ENCODE measurements around the gene ASCL5.

ASCL5 gene

DNA sequence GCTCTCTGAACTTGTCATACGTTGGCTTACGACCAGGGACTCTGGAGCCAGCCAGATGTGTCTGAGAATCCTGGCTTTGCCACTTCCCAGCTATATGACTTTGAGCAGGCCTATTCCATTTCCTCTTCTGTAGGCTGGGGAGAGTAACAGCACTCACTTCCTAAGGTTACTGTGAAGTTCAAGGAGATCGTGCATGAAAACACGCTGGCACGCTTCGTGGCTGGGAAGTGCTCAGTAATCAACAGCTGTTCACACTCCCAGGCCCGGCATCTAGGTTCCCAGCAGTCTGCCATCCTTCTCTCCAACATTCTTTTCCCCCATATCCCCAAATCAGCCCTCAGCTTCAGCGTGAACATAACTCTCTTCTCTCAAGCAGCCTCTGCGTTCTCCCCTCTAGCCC lies 2.0 kb downstream of the ASCL5 start:
- no peak overlapping the region for H3K4me2 ChIP-seq (ENCODE audit: insufficient read depth, low read length, poor library complexity, severe bottlenecking)
- H3K27me3 ChIP-seq (ENCODE audit: control insufficient read depth in 3 of 3, insufficient read depth in 3 of 3, low read depth in 1 of 3, low read length in 3 of 3), result peaks cover 0 to 56% (median 0%) of the 10 kb centered on the region in 3 experiments
- peaks cover under 1 to 6% of the 10 kb centered on the region in 2 donors for H3K4me1 ChIP-seq (ENCODE audit: control insufficient read depth in 2 of 2, insufficient read depth in 1 of 2, low read depth in 1 of 2, low read length in 2 of 2)
- H3K4ac ChIP-seq (ENCODE audit: low read length), result no peak overlapping the region
- no peak overlapping the region for H4K8ac ChIP-seq (ENCODE audit: low read depth, low read length)
- no peak overlapping the region for H2AK5ac ChIP-seq (ENCODE audit: low read depth, low read length)
- no peak overlapping the region for H3K27ac ChIP-seq (replicated peaks; ENCODE audit: low read length)
- no peak overlapping the region for H2BK12ac ChIP-seq (ENCODE audit: low read length)
- H3K9me3 ChIP-seq (replicated peaks in 1 of 2; ENCODE audit: control insufficient read depth in 2 of 2, insufficient read depth in 1 of 2, low read depth in 1 of 2, low read length in 2 of 2), result no peaks in the 10 kb centered on the region
- no CpG with 5 or more reads among the region's 9 CpGs for WGBS, 2 donors (ENCODE audit: extremely low coverage in 2 of 2, insufficient read length in 2 of 2, insufficient replicate concordance in 1 of 2)
- no peak overlapping the region for H3K4me3 ChIP-seq (ENCODE audit: low read length in 2 of 2)
- H3K14ac ChIP-seq (ENCODE audit: low read length), result no peak overlapping the region
- no peak overlapping the region for H3K18ac ChIP-seq (ENCODE audit: low read length)
- H3K36me3 ChIP-seq (replicated peaks in 1 of 2; ENCODE audit: control insufficient read depth in 2 of 2, insufficient read depth in 2 of 2, low read length in 2 of 2), result no peaks in the 10 kb centered on the region
- no peak overlapping the region for H4K91ac ChIP-seq (ENCODE audit: low read depth, low read length, poor library complexity)
- no peak overlapping the region for H2BK120ac ChIP-seq (ENCODE audit: low read depth, low read length)
- DNase-seq (ENCODE audit: low spot score), result no peak
- no peak overlapping the region for H2BK5ac ChIP-seq (ENCODE audit: low read length)
- H3K79me1 ChIP-seq (ENCODE audit: low read depth, low read length), result no peaks in the 10 kb centered on the region
- no peak overlapping the region for H3K23ac ChIP-seq (ENCODE audit: low read depth, low read length, poor library complexity)
- no peak overlapping the region for H3K9ac ChIP-seq (ENCODE audit: low read depth, low read length, poor library complexity)
- no peak overlapping the region for H2BK15ac ChIP-seq (ENCODE audit: low read length)
- H2AFZ ChIP-seq (ENCODE audit: low read length), result no peak overlapping the region

DNA sequence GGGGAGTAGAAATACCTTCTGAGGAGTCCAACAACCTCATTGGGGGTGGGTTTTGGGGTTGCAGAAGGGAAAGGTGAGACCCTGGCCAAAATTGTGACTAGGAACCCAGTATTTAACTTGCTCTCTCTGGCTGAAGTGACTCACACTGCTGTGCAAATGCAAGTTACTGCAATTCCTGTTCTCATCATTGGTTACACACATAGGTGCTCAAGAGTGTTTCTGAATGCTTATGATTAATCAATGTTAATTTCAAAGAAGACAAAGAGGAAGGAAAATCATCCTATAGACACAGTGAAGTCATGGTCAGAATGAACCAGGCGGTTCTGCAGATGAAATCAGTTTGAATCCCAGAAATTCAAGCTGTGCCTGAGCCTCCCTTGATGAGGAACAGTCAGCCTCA lies 3.1 kb downstream of the ASCL5 start:
- Histone ChIP-seq H2BK120ac (ENCODE audit: low read depth, low read length) (no peak overlapping the region), H4K8ac (ENCODE audit: low read depth, low read length) (no peak overlapping the region), H3K9ac (ENCODE audit: low read depth, low read length, poor library complexity) (no peak overlapping the region), H3K4me3 (ENCODE audit: low read length in 2 of 2) (no peak overlapping the region), H3K27ac (replicated peaks; ENCODE audit: low read length) (no peak overlapping the region), H3K14ac (ENCODE audit: low read length) (peak overlapping the region; percentile 77), H3K79me1 (ENCODE audit: low read depth, low read length) (no peaks in the 10 kb centered on the region), H3K18ac (ENCODE audit: low read length) (no peak overlapping the region), H2AK5ac (ENCODE audit: low read depth, low read length) (no peak overlapping the region), H3K23ac (ENCODE audit: low read depth, low read length, poor library complexity) (no peak overlapping the region), H2AFZ (ENCODE audit: low read length) (no peak overlapping the region), H2BK12ac (ENCODE audit: low read length) (no peak overlapping the region), H2BK5ac (ENCODE audit: low read length) (no peak overlapping the region), H3K4me1 (ENCODE audit: control insufficient read depth in 2 of 2, insufficient read depth in 1 of 2, low read depth in 1 of 2, low read length in 2 of 2) (peaks cover 4 to 6% of the 10 kb centered on the region in 2 donors), H3K36me3 (replicated peaks in 1 of 2; ENCODE audit: control insufficient read depth in 2 of 2, insufficient read depth in 2 of 2, low read length in 2 of 2) (no peaks in the 10 kb centered on the region), H3K4me2 (ENCODE audit: insufficient read depth, low read length, poor library complexity, severe bottlenecking) (no peak overlapping the region), H3K9me3 (replicated peaks in 1 of 2; ENCODE audit: control insufficient read depth in 2 of 2, insufficient read depth in 1 of 2, low read depth in 1 of 2, low read length in 2 of 2) (no peaks in the 10 kb centered on the region), H3K27me3 (ENCODE audit: control insufficient read depth in 3 of 3, insufficient read depth in 3 of 3, low read depth in 1 of 3, low read length in 3 of 3) (peaks cover 0 to 60% (median 0%) of the 10 kb centered on the region in 3 experiments), H3K4ac (ENCODE audit: low read length) (no peak overlapping the region), H2BK15ac (ENCODE audit: low read length) (no peak overlapping the region), H4K91ac (ENCODE audit: low read depth, low read length, poor library complexity) (no peak overlapping the region)
- no CpG with 5 or more reads among the region's 1 CpG for WGBS, 2 donors (ENCODE audit: extremely low coverage in 2 of 2, insufficient read length in 2 of 2, insufficient replicate concordance in 1 of 2)
- no peak for DNase-seq (ENCODE audit: low spot score)

DNA sequence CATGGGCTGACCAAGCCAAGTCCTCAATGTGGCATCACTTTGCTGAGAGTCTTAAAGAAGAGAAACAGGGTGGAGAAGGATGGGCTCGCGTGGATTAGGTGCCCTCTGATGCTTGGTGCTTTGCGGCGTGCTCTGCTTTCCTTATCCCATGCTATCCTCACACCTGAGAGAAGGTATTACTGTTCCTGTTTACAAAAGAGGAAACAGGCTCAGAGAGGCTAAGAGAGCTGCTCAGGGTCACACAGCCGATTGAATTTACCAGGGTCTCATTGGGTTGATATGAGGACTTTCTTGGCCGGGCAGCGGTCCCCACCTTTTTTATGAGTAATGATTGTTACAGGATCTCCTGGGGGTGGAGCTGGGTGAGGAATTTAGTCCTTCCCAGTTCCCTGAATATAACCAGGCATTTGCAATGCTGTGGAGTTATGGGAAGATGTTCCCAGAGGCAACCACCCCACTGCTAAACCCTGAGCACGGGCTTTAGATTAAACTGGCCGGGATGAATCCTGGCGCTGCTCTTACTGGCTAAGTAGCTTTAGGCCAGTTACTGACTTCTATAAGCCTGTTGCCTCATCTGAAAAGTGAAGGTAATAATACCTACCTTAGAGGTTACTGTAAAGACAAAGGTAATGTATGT lies 4.5 kb downstream of the ASCL5 start:
- no peak overlapping the region for H4K8ac ChIP-seq (ENCODE audit: low read depth, low read length)
- H3K9me3 ChIP-seq (replicated peaks in 1 of 2; ENCODE audit: control insufficient read depth in 2 of 2, insufficient read depth in 1 of 2, low read depth in 1 of 2, low read length in 2 of 2), result no peaks in the 10 kb centered on the region
- no peak overlapping the region for H2AFZ ChIP-seq (ENCODE audit: low read length)
- WGBS, 2 donors (ENCODE audit: extremely low coverage in 2 of 2, insufficient read length in 2 of 2, insufficient replicate concordance in 1 of 2), result no CpG with 5 or more reads among the region's 10 CpGs
- H3K36me3 ChIP-seq (replicated peaks in 1 of 2; ENCODE audit: control insufficient read depth in 2 of 2, insufficient read depth in 2 of 2, low read length in 2 of 2), result no peaks in the 10 kb centered on the region
- no peak overlapping the region for H3K4ac ChIP-seq (ENCODE audit: low read length)
- H4K91ac ChIP-seq (ENCODE audit: low read depth, low read length, poor library complexity), result no peak overlapping the region
- no peak overlapping the region for H3K14ac ChIP-seq (ENCODE audit: low read length)
- no peak overlapping the region for H3K23ac ChIP-seq (ENCODE audit: low read depth, low read length, poor library complexity)
- no peak overlapping the region for H3K27ac ChIP-seq (replicated peaks; ENCODE audit: low read length)
- no peak overlapping the region for H2AK5ac ChIP-seq (ENCODE audit: low read depth, low read length)
- H2BK120ac ChIP-seq (ENCODE audit: low read depth, low read length), result no peak overlapping the region
- peaks cover 0 to 60% (median 0%) of the 10 kb centered on the region in 3 experiments for H3K27me3 ChIP-seq (ENCODE audit: control insufficient read depth in 3 of 3, insufficient read depth in 3 of 3, low read depth in 1 of 3, low read length in 3 of 3)
- H3K79me1 ChIP-seq (ENCODE audit: low read depth, low read length), result no peaks in the 10 kb centered on the region
- H3K9ac ChIP-seq (ENCODE audit: low read depth, low read length, poor library complexity), result no peak overlapping the region
- no peak overlapping the region for H2BK5ac ChIP-seq (ENCODE audit: low read length)
- no peak overlapping the region for H3K4me2 ChIP-seq (ENCODE audit: insufficient read depth, low read length, poor library complexity, severe bottlenecking)
- H3K4me1 ChIP-seq (ENCODE audit: control insufficient read depth in 2 of 2, insufficient read depth in 1 of 2, low read depth in 1 of 2, low read length in 2 of 2), result peaks cover 3 to 4% of the 10 kb centered on the region in 2 donors
- H3K18ac ChIP-seq (ENCODE audit: low read length), result no peak overlapping the region
- no peak for DNase-seq (ENCODE audit: low spot score)
- no peak overlapping the region for H2BK12ac ChIP-seq (ENCODE audit: low read length)
- no peak overlapping the region for H3K4me3 ChIP-seq (ENCODE audit: low read length in 2 of 2)
- no peak overlapping the region for H2BK15ac ChIP-seq (ENCODE audit: low read length)

DNA sequence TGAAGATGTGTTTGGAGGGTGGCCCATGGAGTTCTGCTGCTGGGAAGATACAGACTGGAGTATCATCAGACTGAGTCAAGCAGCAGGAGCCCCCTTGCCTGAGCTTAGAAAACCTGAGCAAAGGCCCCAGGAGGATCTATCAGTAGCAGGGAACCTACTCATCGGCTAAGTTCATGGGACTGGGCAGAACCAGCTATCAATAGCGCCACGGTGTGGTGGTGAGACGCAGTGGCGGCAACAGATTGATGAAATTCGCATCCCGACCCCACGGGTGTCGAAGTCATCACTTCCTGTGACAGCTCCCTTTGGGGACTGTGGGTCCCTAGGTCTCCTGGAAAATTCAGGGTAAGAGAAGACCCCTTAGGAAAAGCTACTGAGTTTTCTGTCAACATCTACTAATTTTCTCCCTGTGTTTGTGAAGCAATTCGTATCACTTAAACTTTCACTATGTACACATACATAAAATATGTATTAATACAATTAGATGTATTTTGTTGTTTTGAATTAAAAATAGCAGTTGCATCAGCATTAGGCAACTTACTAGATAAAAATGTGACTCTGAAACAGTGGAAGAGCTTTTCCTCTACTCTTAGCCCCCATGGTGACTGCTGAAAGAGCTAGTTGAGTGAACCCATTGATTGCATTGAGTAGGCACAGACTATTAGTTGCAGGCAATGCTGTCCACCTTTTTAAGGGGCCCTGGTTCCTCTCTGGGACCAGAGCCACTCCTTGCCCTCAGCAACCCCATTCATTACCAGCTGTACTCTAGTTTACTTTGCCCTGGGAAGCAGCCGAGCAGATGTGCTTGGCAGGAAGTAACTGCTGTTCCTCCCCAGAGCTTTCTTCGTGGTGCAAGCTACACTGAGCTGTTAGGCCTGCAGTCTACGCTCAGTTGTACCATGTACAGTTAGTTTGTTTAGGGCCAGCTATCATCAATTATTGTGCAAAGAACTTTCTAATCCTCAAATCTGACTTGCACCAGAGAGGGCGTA lies 7.5 kb downstream of the ASCL5 start:
- Histone ChIP-seq H3K4me3 (ENCODE audit: low read length in 2 of 2) (no peak overlapping the region), H3K4me1 (ENCODE audit: control insufficient read depth in 2 of 2, insufficient read depth in 1 of 2, low read depth in 1 of 2, low read length in 2 of 2) (peaks cover 0 to 4% of the 10 kb centered on the region in 2 donors), H3K18ac (ENCODE audit: low read length) (no peak overlapping the region), H3K23ac (ENCODE audit: low read depth, low read length, poor library complexity) (no peak overlapping the region), H2BK15ac (ENCODE audit: low read length) (no peak overlapping the region), H2BK120ac (ENCODE audit: low read depth, low read length) (no peak overlapping the region), H2BK12ac (ENCODE audit: low read length) (no peak overlapping the region), H2AFZ (ENCODE audit: low read length) (no peak overlapping the region), H3K4ac (ENCODE audit: low read length) (no peak overlapping the region), H3K9me3 (replicated peaks in 1 of 2; ENCODE audit: control insufficient read depth in 2 of 2, insufficient read depth in 1 of 2, low read depth in 1 of 2, low read length in 2 of 2) (no peaks in the 10 kb centered on the region), H3K4me2 (ENCODE audit: insufficient read depth, low read length, poor library complexity, severe bottlenecking) (no peak overlapping the region), H2AK5ac (ENCODE audit: low read depth, low read length) (no peak overlapping the region), H4K91ac (ENCODE audit: low read depth, low read length, poor library complexity) (no peak overlapping the region), H3K27me3 (ENCODE audit: control insufficient read depth in 3 of 3, insufficient read depth in 3 of 3, low read depth in 1 of 3, low read length in 3 of 3) (peaks cover 0 to 49% (median 15%) of the 10 kb centered on the region in 3 experiments), H4K8ac (ENCODE audit: low read depth, low read length) (no peak overlapping the region), H3K79me1 (ENCODE audit: low read depth, low read length) (no peaks in the 10 kb centered on the region), H3K27ac (replicated peaks; ENCODE audit: low read length) (no peak overlapping the region), H3K36me3 (replicated peaks in 1 of 2; ENCODE audit: control insufficient read depth in 2 of 2, insufficient read depth in 2 of 2, low read length in 2 of 2) (no peaks in the 10 kb centered on the region), H3K9ac (ENCODE audit: low read depth, low read length, poor library complexity) (no peak overlapping the region), H2BK5ac (ENCODE audit: low read length) (no peak overlapping the region), H3K14ac (ENCODE audit: low read length) (no peak overlapping the region)
- WGBS, 2 donors (ENCODE audit: extremely low coverage in 2 of 2, insufficient read length in 2 of 2, insufficient replicate concordance in 1 of 2), result no CpG with 5 or more reads among the region's 14 CpGs
- DNase-seq (ENCODE audit: low spot score), result peak; percentile 39

Measured in neuronal stem cell (in vitro differentiated cells).